Esophagus squamous epithelium (tissue), 4 donors: Measurements from ENCODE around the gene DCAF10.

Source experiments
- CTCF ChIP-seq, 6 experiments: fragments of 450-650 bp in 4 of 6; fragments of 200-600 bp in 2 of 6; sonication (generic) in 2 of 6; IDR thresholded peaks; one replicate each; pipeline ENCODE4 v1.5.1; 2016 to 2019; ENCODE audit warnings: antibody characterized with exemption in 6 of 6, mild to moderate bottlenecking in 4 of 6, moderate library complexity in 4 of 6
- POLR2A ChIP-seq, 4 donors: fragments of 450-650 bp; IDR thresholded peaks; one replicate each; pipeline ENCODE4 v1.6.1; 2017; ENCODE audit warnings: antibody characterized with exemption in 4 of 4, mild to moderate bottlenecking in 4 of 4, moderate library complexity in 3 of 4

- no peak for TF ChIP-seq POLR2A (IDR thresholded peaks at IDR 0.05)
- no peak for TF ChIP-seq CTCF (IDR thresholded peaks at IDR 0.05)
Measured at GRCh38 chr9:37798677-37799076, 1.9 kb upstream of the DCAF10 start.
